Astrocyte (in vitro differentiated cells and primary cell): ENCODE data around the gene DLGAP1. TPM values are rescaled to one million over a fixed set of nuclear protein-coding genes. Genes with fewer than 3 reads are reported as not detected.

ENCODE experiments used
- DNase-seq: peaks from one replicate; pipeline ENCODE4 v3.0.0-alpha.2; 2010; ENCODE audit warnings: low read depth
- FAIRE-seq: peaks from 2 replicates; lab custom pipeline; 2011; peaks lifted over from hg19 to GRCh38; lab: Jason Lieb, UNC
- H2AFZ ChIP-seq: 2 replicates; pipeline ENCODE4 v1.6.0; 2012; ENCODE audit warnings: low read depth, low read length, inconsistent platforms
- H3K27ac ChIP-seq: 2 replicates; pipeline ENCODE4 v1.5.1; 2011; ENCODE audit warnings: low read depth, low read length, inconsistent platforms
- H3K27me3 ChIP-seq: 2 replicates; pipeline ENCODE4 v1.6.0; 2011; ENCODE audit warnings: low read length, inconsistent platforms; ENCODE audit not compliant: insufficient read depth
- H3K36me3 ChIP-seq: 2 replicates; pipeline ENCODE4 v1.5.1; 2011; ENCODE audit warnings: low read length, inconsistent platforms; ENCODE audit not compliant: insufficient read depth
- H3K4me1 ChIP-seq: 2 replicates; pipeline ENCODE4 v1.5.1; 2011; ENCODE audit warnings: low read length, inconsistent platforms; ENCODE audit not compliant: insufficient read depth
- H3K4me2 ChIP-seq: 2 replicates; pipeline ENCODE4 v1.6.0; 2012; ENCODE audit warnings: low read length, inconsistent platforms
- H3K4me3 ChIP-seq: 2 replicates; pipeline ENCODE4 v1.5.1; 2011; ENCODE audit warnings: low read depth, mild to moderate bottlenecking, low read length, inconsistent platforms; ENCODE audit not compliant: insufficient read depth
- H3K79me2 ChIP-seq: 2 replicates; pipeline ENCODE4 v1.6.0; 2012; ENCODE audit warnings: mild to moderate bottlenecking, low read length, inconsistent platforms; ENCODE audit not compliant: insufficient read depth
- H3K9ac ChIP-seq: 2 replicates; pipeline ENCODE4 v1.6.0; 2012; ENCODE audit warnings: mild to moderate bottlenecking, low read length, inconsistent platforms
- H3K9me3 ChIP-seq: 2 replicates; pipeline ENCODE4 v1.5.1; 2012; ENCODE audit warnings: low read depth, mild to moderate bottlenecking, low read length, inconsistent platforms; ENCODE audit not compliant: insufficient read depth
- H4K20me1 ChIP-seq: 2 replicates; pipeline ENCODE4 v1.6.0; 2012; ENCODE audit warnings: low read length, inconsistent platforms; ENCODE audit not compliant: insufficient read depth
- H3K27ac Mint-ChIP-seq: one replicate; pipeline ENCODE4 v1.8.0; 2021; ENCODE audit warnings: mild to moderate bottlenecking, mixed read lengths; ENCODE audit not compliant: unreplicated experiment
- H3K27me3 Mint-ChIP-seq: one replicate; pipeline ENCODE4 v1.8.0; 2021; ENCODE audit warnings: low read depth, mixed read lengths; ENCODE audit not compliant: unreplicated experiment
- H3K36me3 Mint-ChIP-seq: one replicate; pipeline ENCODE4 v1.8.0; 2021; ENCODE audit warnings: low read depth, mixed read lengths; ENCODE audit not compliant: unreplicated experiment
- H3K4me1 Mint-ChIP-seq: one replicate; pipeline ENCODE4 v1.8.0; 2021; ENCODE audit warnings: low read depth, mixed read lengths; ENCODE audit not compliant: unreplicated experiment
- H3K4me3 Mint-ChIP-seq: one replicate; pipeline ENCODE4 v1.8.0; 2021; ENCODE audit warnings: mild to moderate bottlenecking, moderate library complexity, mixed read lengths; ENCODE audit not compliant: unreplicated experiment
- H3K9me3 Mint-ChIP-seq: one replicate; pipeline ENCODE4 v1.8.0; 2021; ENCODE audit warnings: mild to moderate bottlenecking, mixed read lengths; ENCODE audit not compliant: unreplicated experiment
- EZH2 ChIP-seq: IDR thresholded peaks from 2 replicates; pipeline ENCODE4 v1.6.1; 2012; ENCODE audit warnings: mild to moderate bottlenecking, low read length, inconsistent platforms; ENCODE audit not compliant: insufficient read depth
- total RNA-seq: library from RNA; stranded (reverse); gene quantifications from 2 replicates; pipeline ENCODE4 v1.2.1, GENCODE V29; 2021
- TF ChIP-seq, protein P1 (sequence below): IDR thresholded peaks from 2 replicates; pipeline ENCODE4 v1.5.1; 2011; ENCODE audit warnings: low read depth, mild to moderate bottlenecking, inconsistent platforms, low read length, moderate library complexity; ENCODE audit not compliant: insufficient read depth

DLGAP1 gene
- total RNA-seq, 1 donor from 2014 or later: 2.3 TPM

DNA sequence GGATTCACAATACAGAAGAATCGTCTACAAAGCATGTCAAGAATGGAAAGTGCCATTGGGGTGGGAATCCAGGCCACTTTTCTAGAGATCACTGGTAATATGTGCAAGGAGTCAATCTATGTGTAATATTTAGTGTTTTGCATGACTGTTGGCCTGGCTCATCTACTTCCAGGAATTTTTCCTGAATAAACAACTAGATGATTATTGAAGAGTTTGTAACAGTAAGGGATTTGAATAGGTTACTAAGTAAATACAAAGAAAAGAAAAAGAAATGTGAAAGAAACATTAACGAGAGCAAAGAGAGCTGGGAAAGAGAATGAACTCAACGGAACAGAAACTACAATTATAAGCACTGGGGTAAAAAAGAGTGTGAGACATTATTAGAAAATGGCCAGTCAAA is 599.1 kb downstream of the DLGAP1 start:
- Mint-ChIP-seq H3K27ac (no peak overlapping the region), H3K36me3 (no peaks in the 10 kb centered on the region), H3K4me3 (no peak overlapping the region), H3K27me3 (no peaks in the 10 kb centered on the region), H3K9me3 (no peaks in the 10 kb centered on the region), H3K4me1 (peaks cover 5% of the 10 kb centered on the region)
- no peaks in the 10 kb centered on the region for H3K36me3 ChIP-seq
- no peak overlapping the region for H3K4me3 ChIP-seq
- no peak overlapping the region for H3K9ac ChIP-seq
- H4K20me1 ChIP-seq: no peaks in the 10 kb centered on the region
- no peak for DNase-seq
- no peaks in the 10 kb centered on the region for H3K27me3 ChIP-seq
- no peak for FAIRE-seq
- no peak overlapping the region for H3K27ac ChIP-seq
- H3K4me1 ChIP-seq: peaks cover 5% of the 10 kb centered on the region
- H3K9me3 ChIP-seq: no peaks in the 10 kb centered on the region
- no peak for TF ChIP-seq EZH2
- TF ChIP-seq, protein P1, sequence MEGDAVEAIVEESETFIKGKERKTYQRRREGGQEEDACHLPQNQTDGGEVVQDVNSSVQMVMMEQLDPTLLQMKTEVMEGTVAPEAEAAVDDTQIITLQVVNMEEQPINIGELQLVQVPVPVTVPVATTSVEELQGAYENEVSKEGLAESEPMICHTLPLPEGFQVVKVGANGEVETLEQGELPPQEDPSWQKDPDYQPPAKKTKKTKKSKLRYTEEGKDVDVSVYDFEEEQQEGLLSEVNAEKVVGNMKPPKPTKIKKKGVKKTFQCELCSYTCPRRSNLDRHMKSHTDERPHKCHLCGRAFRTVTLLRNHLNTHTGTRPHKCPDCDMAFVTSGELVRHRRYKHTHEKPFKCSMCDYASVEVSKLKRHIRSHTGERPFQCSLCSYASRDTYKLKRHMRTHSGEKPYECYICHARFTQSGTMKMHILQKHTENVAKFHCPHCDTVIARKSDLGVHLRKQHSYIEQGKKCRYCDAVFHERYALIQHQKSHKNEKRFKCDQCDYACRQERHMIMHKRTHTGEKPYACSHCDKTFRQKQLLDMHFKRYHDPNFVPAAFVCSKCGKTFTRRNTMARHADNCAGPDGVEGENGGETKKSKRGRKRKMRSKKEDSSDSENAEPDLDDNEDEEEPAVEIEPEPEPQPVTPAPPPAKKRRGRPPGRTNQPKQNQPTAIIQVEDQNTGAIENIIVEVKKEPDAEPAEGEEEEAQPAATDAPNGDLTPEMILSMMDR: no peak
- no peaks in the 10 kb centered on the region for H3K79me2 ChIP-seq
- H3K4me2 ChIP-seq: no peak overlapping the region
- no peak overlapping the region for H2AFZ ChIP-seq

DNA sequence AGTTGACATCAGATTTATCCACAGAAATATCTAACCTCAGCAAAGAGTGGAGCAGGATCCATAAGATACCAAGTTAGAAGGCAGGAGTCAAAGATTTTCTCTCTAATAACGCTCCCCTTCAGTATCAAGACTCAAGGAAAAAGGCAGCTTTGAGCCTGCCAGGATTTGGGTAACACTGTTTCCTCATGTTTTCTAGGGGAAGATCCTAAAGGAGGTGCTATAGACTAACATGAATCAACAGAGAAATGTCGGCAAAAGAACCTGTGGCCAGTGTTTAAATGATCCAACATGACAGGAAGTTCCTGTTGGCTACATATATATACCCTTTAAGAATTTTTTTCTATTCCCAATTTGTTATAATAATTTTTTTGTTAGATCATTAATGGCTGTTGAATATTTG is 602.8 kb downstream of the DLGAP1 start:
- Mint-ChIP-seq H3K9me3 (no peaks in the 10 kb centered on the region), H3K27me3 (no peaks in the 10 kb centered on the region), H3K4me1 (no peaks in the 10 kb centered on the region), H3K4me3 (no peak overlapping the region), H3K36me3 (no peaks in the 10 kb centered on the region), H3K27ac (no peak overlapping the region)
- TF ChIP-seq, protein P1: no peak
- TF ChIP-seq EZH2: no peak
- no peak overlapping the region for H3K4me2 ChIP-seq
- H3K9ac ChIP-seq: no peak overlapping the region
- no peak overlapping the region for H2AFZ ChIP-seq
- H3K9me3 ChIP-seq: no peaks in the 10 kb centered on the region
- H3K27ac ChIP-seq: no peak overlapping the region
- no peaks in the 10 kb centered on the region for H3K4me1 ChIP-seq
- no peaks in the 10 kb centered on the region for H3K27me3 ChIP-seq
- no peak for DNase-seq
- no peak overlapping the region for H3K4me3 ChIP-seq
- H3K79me2 ChIP-seq: no peaks in the 10 kb centered on the region
- H4K20me1 ChIP-seq: no peaks in the 10 kb centered on the region
- no peaks in the 10 kb centered on the region for H3K36me3 ChIP-seq
- no peak for FAIRE-seq

DNA sequence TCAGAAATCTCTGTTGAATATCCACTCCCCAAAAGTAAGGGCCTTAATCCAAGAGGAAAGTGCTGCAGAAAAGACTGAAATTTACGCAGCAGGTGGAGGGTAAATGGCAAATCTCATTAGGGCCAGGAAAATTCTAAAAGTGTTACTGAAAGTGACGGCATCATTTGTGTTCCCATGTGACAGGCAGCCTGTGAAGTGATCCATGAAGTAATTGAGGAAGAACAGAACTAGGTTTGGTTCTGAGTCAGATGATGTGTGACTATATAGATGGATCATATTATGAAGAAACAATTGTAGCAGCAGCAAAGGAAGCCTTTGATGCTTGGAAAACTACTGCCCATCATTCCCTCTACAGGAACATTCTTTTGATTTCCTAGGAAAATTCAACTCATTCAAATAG is 603.9 kb downstream of the DLGAP1 start:
- Mint-ChIP-seq H3K27ac (no peak overlapping the region), H3K27me3 (no peaks in the 10 kb centered on the region), H3K4me3 (no peak overlapping the region), H3K36me3 (no peaks in the 10 kb centered on the region), H3K9me3 (no peaks in the 10 kb centered on the region), H3K4me1 (no peaks in the 10 kb centered on the region)
- no peak overlapping the region for H3K4me3 ChIP-seq
- DNase-seq (no peak), FAIRE-seq (no peak)
- no peak overlapping the region for H3K4me2 ChIP-seq
- H3K27me3 ChIP-seq: no peaks in the 10 kb centered on the region
- H3K4me1 ChIP-seq: no peaks in the 10 kb centered on the region
- H3K27ac ChIP-seq: no peak overlapping the region
- H2AFZ ChIP-seq: no peak overlapping the region
- no peak for TF ChIP-seq EZH2
- TF ChIP-seq, protein P1: no peak
- no peaks in the 10 kb centered on the region for H3K79me2 ChIP-seq
- H4K20me1 ChIP-seq: no peaks in the 10 kb centered on the region
- H3K9ac ChIP-seq: no peak overlapping the region
- no peaks in the 10 kb centered on the region for H3K9me3 ChIP-seq
- H3K36me3 ChIP-seq: no peaks in the 10 kb centered on the region
